Measurements from ENCODE around the gene SLCO3A1.

SLCO3A1 gene

DNA sequence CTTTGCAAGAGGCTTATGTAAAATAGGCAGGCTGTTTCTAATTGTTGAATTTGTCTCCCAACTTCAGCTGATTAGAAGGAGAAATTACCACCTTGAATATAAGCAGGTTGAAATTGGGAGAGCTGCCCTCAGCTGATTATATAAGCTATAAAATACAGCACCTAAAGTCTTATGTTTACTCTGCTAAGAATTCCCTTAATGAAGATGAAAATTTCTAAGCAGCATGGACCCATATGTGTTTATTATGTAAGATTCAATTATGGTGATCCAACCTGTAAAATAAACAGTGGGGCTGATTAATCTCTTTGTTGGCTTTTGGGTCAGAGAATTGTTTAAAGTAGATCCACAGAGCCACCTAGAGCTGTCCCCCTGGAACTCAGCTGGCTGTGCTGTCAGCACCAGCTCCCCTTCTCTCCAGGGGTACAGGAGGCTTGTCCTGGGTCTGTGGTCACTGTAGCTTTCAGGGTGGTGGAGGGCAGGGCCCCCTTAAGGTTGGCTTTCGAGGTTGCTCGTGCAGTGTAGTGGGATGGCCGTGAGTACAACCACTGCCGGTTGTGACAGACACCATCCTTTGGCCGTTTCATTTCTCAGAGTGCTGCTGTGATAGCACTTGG is 9.5 kb downstream of the SLCO3A1 start:
- DNase-seq = no peak

GRCh38 chr15:91863621-91864255 is 10.2 kb downstream of the SLCO3A1 start:
- DNase-seq = no peak

DNA sequence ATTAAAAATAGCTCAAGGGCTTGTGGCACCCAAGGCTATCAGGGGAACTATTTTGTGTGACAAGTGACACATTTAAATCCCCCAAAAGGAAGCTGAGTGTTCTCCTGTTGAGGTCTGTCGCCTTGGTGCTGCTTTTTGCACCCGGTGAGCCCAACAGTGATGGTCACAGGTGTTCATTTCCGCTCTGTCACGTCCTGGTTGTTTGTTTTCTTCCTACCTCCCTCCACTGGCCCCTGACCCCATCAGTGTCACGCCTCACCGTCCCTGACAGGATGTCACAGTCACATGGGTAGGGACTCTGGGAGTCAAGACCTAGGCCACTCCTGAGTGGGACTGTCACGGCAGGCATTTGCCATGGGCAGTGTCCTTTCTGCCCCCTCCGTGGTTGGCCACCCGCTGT is 11.2 kb downstream of the SLCO3A1 start:
- peak; percentile 31 to 33 for DNase-seq

DNA sequence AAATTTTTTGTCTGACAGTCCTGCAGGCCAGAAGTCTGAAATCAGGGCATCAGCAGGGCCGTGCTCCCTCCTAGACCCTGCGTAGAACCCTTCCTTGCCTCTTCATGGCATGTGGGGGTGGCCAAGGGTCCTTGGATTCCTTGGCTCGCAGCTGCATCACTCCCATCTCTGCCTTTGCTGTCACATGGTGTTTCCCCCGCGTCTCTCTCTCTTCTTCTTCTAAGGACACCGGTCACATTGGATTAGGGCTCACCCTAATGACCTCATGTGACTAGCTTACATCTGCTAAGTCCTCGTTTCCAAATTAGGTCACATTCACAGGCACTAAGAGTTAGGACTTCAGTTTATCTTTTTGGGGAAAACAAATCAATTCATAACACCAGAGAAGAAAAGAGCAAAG is 12.0 kb downstream of the SLCO3A1 start:
- DNase-seq = no peak

GRCh38 chr15:91865950-91866349 is 12.4 kb downstream of the SLCO3A1 start:
- no peak for DNase-seq

DNA sequence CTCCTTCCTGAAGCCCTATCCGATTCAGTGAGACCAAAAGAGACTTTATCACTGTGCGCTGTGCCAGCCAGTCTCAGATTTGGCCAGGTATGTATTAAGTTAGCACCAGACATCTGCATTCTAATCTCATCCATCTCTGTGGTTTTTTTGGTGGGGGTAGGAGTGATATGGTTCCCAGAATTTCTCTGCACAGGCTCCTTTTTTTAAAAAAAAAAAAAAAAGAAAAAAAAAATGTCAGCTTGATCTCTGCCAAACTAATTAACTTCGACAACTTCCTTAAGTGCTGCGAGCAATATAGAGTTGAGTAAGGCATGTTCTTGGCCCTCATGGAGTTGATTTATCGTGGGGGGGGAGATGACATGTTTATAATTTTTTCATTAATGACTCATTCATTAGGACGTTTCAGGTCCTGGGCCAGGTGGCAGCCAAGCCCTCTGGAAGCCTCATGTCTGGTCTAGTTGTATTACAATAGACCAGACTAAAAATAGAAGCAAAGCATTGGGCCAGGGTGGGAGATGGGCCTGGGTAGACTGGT is 12.9 kb downstream of the SLCO3A1 start:
- peak in 1 of 2 donors; percentile 39 for DNase-seq

GRCh38 chr15:91866971-91867372 is 13.5 kb downstream of the SLCO3A1 start:
- no peak for DNase-seq

- DNase-seq = no peak
Observed at GRCh38 chr15:91867581-91868026, 14.1 kb downstream of the SLCO3A1 start.

GRCh38 chr15:91870876-91871537 is 17.5 kb downstream of the SLCO3A1 start:
- no peak for DNase-seq

GRCh38 chr15:91871837-91872236 is 18.3 kb downstream of the SLCO3A1 start:
- no peak for DNase-seq

- DNase-seq = no peak
Observed at GRCh38 chr15:91872356-91873137, 19.0 kb downstream of the SLCO3A1 start.

- no peak for DNase-seq
Observed at GRCh38 chr15:91873138-91873536, 19.6 kb downstream of the SLCO3A1 start.

- DNase-seq = no peak
Observed at GRCh38 chr15:91874171-91874570, 20.7 kb downstream of the SLCO3A1 start.

DNA sequence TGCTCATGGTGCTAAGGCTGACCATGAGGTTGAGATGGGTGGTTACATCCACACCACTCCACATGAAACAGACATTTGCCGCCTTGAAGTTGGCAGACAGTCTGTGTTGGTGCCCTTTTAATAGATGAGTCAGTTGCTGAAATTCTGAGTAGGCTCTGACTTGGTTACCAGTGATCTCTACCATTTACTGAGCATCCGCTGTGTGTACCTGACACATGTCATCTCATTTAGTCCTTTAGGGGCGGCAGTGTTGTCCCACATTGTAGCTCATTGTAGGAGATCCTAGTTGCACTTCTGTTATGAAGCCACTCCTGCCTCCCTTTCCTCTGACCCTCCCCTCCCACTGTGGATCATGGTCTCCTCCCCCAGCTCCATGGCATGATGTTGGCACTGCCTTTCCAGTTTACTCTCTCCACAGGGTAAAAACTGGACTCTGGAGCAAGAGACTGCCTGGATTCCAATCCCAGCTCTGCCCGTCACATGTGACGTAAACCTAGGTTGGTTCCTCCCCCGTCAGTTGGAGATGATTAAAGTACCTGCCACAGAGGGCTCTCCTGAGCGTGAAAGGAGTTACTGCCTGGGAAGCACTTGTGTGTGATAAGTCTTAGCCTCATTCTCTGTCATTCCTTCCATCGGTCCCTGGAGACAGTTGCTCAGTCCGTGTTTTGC is 21.6 kb downstream of the SLCO3A1 start:
- no peak for DNase-seq

DNA sequence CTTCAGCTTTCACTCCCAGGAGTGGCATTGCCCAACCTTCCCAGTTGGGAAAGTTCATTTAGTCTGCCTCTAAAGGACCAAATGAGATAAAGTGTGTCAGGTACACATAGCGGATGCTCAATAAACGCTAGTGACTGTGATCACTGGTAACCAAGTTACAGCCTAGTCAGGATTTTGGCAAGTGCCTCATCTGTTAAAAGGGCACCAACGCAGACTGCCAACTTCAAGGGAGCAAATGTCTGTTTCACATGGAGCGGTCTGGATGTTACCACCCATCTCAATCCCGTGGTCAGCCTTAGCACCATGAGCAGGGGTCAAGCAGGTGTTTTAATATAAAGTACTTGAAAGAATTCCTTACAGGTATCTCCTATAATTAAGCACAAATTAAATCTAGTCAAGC is 22.7 kb downstream of the SLCO3A1 start:
- DNase-seq = no peak

- DNase-seq = no peak
Observed at GRCh38 chr15:91878319-91878870, 24.9 kb downstream of the SLCO3A1 start.

DNA sequence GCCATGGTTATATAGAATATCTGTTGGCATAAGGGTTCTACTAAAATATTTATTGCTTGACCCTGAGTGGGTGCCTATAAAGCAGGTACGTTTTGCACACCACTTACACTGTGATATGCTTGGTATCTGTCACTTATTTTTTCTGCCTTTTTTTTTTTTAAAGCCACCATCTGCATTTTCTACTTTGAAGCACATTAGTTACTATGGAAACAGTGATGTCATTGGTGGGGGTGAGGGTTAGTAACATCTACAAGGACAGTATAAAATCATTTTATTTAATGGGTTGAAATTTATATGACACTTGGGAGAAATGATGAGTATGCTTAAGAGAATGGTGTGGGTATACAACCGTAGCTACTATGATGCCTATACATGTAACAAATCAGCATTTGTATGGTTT is 25.6 kb downstream of the SLCO3A1 start:
- no peak for DNase-seq

DNA sequence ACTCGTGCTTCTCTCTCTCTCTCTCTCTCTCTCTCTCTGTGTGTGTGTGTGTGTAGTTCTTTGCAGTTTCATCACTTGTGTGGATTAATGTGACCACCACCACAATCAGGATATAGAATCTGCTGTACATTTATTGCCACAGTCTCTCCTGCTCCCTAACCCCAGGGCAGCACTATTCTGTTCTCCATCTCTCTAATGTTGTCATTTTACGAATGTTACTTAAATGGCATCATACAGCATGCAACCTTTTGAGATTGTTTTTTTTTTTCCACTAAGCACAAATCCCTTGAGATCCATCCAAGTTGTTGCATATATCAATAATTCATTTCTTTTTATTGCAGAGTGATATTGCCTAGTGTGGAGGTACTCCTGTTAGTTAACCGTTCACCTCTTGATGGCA is 26.9 kb downstream of the SLCO3A1 start:
- DNase-seq = no peak

DNA sequence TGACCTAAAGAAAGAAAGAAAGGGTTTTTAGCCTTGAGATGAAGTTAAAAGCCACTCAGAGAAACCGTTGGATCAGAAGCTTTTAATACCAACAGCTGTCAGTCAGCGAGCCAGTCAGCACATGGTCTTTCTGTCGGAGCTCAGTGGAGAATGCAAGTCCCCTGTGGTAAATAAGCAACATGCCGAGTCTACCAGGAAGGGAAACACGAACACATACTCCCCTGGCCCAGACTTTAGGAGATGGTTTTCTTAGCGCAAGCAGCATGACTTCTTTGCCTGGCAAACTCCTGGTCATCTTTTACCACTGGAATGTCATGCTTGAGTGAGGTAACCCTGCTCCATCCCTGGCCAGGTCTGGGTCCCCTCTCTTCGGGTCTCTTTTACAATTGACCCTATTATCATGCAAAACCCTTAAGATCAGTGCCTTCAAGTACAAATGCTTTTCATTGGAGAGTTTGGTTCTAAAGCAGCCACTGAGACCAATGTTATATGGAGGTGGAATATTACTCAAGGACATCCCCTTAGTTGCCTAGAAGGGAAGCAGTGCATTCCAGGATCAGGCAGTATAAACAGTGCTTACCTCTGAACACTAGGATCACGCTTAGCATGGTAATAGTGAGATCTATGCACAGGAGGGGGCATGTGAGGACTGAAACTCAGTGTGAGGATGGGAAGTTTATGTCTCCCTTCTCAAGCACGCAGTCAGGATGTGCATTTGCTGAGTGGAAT is 28.2 kb downstream of the SLCO3A1 start:
- DNase-seq = no peak

- DNase-seq = no peak
Observed at GRCh38 chr15:91882858-91883586, 29.5 kb downstream of the SLCO3A1 start.

DNA sequence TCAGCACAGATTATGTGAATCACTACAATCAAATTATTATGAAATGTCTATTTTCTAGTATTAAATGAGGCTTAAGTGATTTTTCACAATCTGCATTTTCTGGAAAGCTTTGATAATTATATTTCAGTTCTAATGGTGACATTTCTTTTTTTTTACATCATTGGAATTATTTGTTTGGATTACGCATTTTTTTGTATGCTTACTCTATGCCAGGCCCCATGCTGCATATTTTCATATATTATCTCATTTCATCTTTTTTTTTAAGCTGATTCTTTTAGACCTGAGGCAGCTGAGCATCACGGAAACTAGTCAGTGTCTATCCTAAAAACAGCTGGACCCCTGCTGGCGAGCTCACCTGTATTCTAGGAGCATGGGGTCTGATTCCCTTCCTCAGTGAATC is 31.1 kb downstream of the SLCO3A1 start:
- no peak for DNase-seq
